Femur (tissue), 1 donor: Measurements from ENCODE around the gene RABGGTA.

Experiments
- DNase-seq: peaks from one replicate; pipeline ENCODE4 v3.0.0-alpha.2; 2017

RABGGTA gene, protein sequence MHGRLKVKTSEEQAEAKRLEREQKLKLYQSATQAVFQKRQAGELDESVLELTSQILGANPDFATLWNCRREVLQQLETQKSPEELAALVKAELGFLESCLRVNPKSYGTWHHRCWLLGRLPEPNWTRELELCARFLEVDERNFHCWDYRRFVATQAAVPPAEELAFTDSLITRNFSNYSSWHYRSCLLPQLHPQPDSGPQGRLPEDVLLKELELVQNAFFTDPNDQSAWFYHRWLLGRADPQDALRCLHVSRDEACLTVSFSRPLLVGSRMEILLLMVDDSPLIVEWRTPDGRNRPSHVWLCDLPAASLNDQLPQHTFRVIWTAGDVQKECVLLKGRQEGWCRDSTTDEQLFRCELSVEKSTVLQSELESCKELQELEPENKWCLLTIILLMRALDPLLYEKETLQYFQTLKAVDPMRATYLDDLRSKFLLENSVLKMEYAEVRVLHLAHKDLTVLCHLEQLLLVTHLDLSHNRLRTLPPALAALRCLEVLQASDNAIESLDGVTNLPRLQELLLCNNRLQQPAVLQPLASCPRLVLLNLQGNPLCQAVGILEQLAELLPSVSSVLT

DNA sequence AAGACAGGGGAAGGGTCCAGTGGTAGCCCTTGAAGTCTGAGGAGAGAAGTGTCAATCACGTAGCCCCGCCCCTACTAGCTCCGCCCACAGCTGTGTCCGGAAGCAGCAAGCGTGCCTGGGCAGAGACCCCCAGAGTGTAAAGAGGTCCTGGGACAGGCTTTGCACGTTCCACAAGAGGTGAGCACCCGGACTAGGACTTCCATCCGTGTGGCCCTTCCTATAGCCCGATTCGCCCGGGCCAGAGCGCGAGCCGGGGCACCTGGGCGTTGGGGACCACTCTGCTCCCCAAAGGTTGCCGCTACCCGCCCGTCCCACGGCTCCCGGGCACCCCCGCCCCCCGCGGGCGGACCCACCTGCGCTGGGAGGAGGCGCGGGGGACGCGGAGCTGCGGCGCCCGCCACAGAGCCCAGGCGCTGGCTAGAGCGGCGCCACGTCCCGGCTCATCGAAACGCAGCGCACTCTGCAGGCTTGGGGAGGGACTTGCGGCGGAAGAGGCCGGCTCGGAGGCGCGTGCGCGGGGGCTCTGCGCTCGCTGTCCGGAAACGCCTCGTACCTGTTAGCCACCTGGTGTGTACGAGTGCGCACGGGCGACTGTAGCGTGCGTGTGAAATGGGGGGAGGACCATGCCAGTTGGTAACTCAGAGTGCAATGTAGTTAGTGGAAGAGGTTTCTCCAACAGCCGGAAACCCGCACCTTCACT is at the start of gene RABGGTA:
TSS of gene RABGGTA (minus strand) at position 464 of the 700 bp plus-strand sequence. CDS start 482 bp downstream, outside the sequence.
- peak; percentile 93 for DNase-seq

DNA sequence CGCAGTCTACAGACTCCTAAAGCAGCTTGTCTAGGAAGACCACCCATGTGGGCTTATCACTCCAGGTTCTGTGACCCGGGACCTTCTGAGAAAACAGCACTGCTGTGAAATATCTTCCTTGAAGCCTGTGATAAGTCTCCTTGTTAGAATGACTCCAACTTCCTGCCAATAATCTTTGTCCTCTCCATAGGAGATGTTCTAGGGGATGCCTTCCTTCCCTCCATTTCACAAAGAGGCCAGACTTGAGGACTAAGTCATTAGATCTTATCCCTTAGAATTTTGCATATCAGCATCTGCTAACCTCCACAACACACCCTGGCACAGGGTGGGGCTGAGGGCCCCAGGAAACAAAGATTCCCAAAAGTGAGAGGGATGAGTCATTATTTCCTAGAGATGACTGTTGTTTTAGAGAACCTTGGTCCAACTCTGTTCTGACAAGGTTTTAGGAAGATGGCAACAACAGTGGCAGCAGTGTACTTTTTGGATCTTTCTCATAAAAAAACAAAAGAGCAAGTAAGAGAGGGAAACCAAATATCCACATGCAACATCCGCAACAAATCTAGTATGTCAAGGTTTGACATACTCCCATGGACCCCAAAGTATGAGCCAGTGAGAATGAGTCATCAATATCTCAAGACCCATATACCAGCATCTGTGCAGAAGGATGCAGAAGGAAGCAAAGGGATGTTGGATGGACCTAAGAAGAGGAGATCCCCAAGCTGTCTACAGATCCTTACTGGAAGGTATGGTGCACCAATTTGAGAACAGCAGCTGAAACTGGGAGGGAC is 45.9 kb upstream of the RABGGTA start:
- DNase-seq, result no peak

DNA sequence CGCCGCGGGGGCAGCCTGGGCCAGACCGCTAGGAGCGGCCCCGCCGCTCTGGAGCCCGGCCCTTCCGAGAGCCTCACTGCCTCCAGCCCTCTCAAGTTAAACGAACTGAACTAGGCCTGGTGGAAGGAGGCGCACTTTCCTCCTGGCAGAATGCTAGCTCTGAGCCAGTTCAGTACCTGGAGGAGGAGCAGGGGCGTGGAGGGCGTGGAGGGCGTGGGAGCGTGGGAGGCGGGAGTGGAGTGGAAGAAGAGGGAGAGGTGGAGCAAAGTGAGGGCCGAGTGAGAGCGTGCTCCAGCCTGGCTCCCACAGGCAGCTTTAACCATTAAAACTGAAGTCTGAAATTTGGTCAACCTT is 45.2 kb upstream of the RABGGTA start:
- DNase-seq, result no peak

DNA sequence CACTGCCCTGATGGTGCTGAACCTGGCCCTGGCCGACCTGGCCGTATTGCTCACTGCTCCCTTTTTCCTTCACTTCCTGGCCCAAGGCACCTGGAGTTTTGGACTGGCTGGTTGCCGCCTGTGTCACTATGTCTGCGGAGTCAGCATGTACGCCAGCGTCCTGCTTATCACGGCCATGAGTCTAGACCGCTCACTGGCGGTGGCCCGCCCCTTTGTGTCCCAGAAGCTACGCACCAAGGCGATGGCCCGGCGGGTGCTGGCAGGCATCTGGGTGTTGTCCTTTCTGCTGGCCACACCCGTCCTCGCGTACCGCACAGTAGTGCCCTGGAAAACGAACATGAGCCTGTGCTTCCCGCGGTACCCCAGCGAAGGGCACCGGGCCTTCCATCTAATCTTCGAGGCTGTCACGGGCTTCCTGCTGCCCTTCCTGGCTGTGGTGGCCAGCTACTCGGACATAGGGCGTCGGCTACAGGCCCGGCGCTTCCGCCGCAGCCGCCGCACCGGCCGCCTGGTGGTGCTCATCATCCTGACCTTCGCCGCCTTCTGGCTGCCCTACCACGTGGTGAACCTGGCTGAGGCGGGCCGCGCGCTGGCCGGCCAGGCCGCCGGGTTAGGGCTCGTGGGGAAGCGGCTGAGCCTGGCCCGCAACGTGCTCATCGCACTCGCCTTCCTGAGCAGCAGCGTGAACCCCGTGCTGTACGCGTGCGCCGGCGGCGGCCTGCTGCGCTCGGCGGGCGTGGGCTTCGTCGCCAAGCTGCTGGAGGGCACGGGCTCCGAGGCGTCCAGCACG is 44.6 kb upstream of the RABGGTA start:
- DNase-seq, result peak; percentile 50

DNA sequence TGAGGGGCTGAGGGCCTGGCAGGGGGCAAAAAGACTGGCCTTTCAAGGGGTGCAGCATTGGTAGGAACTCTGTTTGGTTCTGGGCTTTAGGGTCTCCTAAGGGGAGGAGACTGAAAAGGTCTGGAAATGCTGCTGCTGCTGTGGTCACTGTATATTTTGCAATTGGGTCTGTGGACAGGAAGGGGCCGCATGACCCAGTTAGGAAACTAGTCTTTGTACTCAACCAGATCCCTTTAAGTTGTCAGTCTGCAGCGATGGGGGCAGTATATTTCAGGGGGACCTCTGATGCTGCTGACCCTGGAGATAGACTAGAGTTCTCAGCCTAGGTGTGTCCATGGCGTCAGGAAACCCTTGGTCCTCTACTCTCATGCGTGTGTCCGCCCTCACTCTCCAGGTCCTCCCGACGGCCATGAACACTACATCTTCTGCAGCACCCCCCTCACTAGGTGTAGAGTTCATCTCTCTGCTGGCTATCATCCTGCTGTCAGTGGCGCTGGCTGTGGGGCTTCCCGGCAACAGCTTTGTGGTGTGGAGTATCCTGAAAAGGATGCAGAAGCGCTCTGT is 43.9 kb upstream of the RABGGTA start:
- DNase-seq, result no peak

DNA sequence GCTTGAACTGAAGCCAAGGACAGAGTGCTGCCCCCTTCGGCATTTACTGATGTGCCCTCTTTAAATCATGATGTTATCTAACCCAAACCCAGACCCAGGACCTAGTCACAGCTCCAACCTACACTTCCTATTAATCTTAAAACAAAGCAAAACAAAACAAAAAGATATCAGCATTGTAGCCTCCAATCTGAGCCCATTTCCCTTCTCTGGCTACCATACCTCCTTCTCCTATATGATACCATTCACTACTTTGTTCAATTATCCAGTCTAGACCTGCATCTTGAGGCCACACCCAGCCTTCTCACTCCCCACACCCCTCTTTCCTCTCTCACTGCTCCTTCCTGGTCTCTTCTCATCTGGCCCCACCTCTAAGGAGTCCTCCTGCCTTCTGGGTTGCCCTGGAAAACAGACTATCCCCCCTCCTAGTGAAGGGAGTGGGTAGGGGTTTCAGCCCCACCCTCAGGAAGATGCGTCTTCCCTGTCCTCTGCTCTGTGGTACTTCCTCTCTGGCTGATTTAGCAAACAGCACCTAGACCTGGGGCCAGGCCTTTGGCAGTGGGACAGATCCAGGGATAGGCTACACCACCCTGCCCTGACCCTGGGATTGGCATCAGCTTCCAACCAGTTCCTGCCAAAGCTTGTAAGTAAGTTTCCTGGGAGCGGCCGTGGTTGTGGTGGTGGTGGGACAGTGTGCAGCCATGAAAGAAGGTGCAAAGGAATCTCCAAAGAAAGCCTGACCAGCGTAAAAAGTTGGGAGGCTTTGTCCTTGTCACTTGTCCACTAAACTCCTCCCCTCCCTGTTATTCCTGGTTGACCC is 43.2 kb upstream of the RABGGTA start:
- DNase-seq, result no peak

DNA sequence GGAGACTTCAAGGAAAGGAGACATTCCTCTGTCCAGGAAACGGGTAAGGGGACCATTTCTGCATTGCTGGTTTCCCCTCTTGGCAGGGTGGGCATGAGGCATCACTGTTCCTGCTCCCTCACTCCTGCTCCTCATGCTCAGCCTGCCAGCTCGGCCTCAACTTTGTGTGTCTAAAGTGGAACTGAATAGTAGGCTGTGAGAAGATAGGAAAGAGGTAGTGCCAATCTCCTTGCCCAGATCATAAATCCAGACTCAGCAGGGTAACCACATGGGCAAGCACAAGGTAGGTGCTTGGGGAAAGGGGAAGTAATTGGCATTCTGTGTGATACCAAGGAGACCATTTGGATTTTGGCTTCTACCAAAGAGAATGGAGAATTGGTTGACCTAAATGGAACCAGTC is 42.5 kb upstream of the RABGGTA start:
- no peak for DNase-seq

DNA sequence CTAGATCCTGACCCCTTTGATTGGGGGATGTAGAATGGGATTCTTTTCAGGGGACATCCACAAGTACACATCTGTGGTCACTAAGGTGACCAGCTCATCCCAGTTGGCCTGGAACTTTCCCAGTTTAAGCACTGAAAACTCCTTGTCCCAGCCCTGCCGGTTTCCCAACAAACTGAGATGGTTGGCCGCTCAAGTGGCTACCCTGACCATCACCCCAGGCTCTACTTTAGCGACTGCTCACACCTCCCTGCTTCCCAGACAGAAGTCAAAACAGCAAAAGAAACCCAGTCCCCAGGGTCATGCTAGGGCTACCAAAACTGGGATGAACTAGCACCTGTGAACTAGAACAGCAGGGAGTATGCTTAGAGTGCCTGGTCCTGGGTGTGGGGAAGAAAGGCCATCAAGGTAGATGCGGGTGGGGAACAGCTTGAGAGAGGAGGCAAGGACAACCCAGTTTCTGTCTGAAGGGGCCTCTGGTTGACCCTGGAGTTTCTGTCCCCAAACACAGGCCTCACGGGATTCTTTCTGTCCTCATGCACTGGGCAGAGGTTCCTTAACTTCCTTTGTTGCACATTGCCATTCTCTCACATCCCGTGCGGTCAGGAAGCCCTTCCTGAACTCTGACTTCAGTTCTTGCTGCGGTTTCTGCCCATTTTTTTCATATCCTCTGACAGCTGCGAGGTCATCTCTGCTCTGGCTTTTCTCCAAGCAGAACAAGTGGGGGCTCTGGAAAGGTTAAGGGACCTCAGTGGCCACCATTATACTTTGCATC is 41.5 kb upstream of the RABGGTA start:
- peak; percentile 57 for DNase-seq

DNA sequence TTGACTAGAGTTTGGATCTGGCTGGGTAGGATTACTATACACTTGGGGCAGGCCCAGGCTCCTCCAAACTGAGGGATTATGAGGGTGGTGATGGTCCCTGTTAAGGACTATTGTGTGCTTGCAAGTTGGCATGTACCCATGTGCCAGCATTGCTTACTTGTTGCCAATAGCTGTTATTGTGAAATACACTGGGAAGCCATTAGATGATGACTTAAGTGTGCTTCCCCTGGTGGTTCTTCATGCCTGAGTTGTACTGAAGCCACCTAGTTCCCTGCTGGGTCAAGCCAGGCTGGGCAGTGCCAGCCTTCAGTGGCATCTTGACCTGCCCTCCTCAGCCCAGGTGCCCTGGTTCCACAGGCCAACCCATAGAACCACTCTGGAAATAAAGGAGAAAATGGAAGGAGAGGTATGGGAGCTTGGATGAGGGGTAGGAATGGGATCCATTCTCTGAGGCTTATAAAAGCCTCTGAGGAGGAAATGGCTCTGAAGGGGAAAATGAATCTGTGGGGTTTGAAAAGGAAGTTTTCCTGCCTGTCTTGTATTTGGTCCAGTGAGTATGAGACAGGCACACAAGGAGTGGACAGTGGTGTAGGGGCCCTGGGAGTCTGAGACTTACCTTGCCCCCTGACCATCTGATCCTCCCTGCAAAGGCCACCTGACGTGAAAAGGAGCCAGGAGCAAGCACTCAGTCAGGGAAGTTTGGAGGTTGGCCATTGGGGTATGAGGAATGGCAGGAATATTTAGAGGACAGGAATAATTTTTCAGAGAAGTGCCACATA is 40.6 kb upstream of the RABGGTA start:
- no peak for DNase-seq

DNA sequence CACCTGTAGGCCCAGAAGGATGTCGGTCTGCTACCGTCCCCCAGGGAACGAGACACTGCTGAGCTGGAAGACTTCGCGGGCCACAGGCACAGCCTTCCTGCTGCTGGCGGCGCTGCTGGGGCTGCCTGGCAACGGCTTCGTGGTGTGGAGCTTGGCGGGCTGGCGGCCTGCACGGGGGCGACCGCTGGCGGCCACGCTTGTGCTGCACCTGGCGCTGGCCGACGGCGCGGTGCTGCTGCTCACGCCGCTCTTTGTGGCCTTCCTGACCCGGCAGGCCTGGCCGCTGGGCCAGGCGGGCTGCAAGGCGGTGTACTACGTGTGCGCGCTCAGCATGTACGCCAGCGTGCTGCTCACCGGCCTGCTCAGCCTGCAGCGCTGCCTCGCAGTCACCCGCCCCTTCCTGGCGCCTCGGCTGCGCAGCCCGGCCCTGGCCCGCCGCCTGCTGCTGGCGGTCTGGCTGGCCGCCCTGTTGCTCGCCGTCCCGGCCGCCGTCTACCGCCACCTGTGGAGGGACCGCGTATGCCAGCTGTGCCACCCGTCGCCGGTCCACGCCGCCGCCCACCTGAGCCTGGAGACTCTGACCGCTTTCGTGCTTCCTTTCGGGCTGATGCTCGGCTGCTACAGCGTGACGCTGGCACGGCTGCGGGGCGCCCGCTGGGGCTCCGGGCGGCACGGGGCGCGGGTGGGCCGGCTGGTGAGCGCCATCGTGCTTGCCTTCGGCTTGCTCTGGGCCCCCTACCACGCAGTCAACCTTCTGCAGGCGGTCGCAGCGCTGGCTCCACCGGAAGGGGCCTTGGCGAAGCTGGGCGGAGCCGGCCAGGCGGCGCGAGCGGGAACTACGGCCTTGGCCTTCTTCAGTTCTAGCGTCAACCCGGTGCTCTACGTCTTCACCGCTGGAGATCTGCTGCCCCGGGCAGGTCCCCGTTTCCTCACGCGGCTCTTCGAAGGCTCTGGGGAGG is 39.5 kb upstream of the RABGGTA start, which contains the start of gene LTB4R:
TSS of gene LTB4R (plus strand) at position 857 of the 959 bp plus-strand sequence. CDS start 4,150 bp downstream, outside the sequence.
- DNase-seq, result peak; percentile 87

DNA sequence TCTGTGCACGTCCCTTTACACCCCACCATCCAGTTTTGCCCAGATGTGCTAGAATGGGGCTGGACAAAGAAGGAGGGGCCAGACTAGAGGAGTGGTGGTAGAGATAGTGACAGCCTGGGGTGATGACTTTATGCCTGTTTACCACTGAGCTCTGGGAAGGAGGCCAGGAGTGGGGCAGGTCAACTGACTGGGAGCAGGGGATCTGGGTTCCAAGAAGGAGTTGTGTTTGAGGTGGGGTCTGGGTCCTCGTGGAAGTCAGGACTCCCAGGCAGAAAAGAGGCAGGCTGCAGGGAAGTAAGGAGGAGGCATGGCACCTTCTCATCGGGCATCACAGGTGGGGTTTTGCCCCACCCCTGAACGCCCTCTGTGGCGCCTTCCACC is 38.9 kb upstream of the RABGGTA start:
- DNase-seq, result peak; percentile 57

DNA sequence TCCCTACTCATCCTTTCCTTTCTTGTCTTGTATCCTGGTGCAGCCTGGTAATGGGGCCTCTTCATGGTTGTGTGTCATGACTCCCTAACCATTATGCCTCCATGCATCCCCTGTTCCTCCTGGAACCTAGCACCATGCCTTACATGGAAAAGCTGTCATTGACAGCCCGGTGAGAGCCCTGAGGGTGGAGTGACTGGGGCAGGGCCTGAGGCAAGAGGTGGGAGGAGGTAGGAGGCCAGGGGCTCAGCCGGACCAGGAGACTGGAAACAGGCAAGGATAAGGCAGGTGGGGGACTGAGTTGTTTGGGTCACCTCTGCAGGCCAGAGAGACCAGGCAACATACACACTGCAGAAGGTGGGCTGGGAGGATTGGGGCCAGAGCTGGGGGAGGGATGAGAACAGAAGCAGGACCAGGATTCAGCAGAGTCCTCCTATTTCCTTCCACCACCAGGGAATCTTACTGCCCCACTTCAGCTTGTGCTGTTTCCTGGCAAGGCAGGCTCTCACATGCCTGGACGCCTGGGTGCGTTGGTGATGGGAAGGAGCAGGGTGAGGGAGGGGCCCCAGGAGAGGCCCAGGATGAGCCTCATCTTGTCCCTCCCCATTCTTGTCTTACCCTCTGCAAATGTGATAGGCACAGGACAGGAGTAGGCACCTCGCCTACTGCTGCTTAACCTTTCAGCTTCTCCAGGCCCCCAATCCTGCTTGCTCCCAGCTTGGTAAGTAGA is 38.3 kb upstream of the RABGGTA start, which contains the start of gene LTB4R2:
TSS of gene LTB4R2 (plus strand) at position 603 of the 727 bp plus-strand sequence. CDS start 525 bp downstream, outside the sequence.
- DNase-seq, result no peak

DNA sequence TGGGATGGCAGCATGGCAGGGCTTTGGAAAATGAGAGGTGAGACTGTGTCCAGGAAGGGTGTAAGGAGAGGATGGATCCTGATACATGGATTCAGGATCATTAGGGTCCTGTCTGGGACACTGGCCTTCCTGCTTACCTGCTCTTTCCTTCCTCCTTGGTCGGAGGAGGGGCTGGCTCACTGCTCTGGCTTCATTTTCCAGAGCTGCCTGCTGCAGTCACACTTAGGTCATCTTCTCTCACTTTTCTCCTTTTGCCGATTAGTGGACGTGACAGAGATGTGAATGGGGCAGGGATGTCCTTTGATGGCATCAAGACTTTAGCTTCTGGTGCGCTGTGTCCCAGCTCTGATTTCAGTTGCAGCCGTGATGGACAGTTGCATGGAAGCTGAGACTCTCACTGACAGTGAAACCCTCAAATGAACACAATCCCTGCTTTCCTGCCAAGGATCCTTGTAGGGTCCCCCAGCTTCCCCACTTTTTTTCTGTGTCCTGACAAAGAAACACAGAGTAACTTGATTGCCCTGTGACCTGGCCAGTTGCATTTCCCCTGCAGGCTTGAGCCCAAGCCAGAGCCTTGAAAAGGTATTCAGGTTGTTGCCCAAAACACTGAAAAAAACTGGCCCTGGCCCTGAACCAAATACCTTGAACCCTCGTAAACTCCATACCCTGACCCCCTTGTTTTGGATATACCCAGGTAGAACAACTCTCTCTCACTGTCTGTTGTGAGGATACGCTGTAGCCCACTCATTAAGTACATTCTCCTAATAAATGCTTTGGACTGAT is 37.1 kb upstream of the RABGGTA start:
- no peak for DNase-seq

DNA sequence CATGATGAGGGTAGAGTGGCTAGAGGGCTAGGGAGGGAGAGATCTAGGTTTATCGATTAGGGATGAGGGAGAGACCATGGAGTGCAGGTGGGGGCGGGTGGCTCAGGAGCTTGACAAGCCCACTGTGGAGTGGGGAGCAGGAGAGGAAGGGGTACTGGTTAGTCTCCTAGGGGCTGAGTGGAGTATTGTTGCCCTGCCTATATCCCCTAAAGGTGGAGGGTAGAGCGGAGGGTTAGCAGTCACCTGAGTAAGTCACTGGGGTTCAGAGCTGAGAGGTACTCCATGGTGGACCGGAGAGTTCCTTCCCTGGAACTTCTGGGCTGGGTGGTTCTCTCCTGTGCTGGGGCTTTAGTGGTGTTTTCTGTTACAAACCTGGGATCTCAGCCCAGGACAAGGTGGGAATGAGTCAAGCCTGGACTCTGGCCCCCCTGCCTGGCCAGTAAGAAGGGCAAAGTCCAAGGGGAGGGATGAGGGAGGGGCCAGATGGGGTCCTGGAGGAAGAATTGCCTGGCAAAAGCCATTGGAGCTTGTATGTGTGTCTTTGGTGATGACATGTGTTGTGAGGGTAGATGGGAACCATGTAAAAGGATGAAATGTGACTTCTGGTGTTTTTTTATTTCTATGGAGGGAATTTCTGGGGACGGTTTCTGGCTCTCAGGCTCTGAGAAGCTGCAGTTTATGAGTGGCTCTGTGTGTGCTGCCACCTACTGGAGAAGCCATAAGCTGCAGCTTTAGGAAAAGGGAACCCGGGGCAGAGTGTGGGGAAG is 36.4 kb upstream of the RABGGTA start, which contains the start of gene CIDEB:
TSS of gene CIDEB (minus strand) at position 403 of the 767 bp plus-strand sequence. CDS start at position 284, 119 bp downstream.
- DNase-seq, result peak; percentile 62

DNA sequence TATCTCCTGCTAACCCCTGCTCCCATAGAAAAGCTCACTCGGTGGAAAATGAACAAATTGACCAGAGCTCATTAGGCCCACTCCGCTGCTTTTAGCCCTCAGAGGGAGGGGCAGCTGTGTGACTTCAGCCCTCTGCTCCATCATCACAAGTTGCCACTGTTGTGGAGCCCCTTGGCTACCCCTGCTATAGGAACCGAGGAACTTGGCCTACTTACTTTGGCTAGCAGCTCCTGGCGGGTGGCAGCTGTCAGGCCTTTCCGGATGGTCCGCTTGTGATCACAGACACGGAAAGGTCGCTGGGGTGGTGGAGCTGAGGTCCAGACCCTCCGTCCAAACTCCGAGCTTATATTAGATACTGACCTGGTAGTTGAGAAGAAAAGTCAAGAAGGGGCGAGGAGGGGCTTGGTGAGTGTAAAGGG is 35.8 kb upstream of the RABGGTA start:
- no peak for DNase-seq
